ENCODE data around the gene SH2D3C.
A peak's percentile ranks its signal among the peaks of the same experiment; 100 is the strongest.
"Not testable (repeated sequence)": the region's sequence is repeated elsewhere in the genome, so short reads cannot be mapped to it uniquely, and the experiment has no call there.

The SH2D3C gene

GRCh38 chr9:127763918-127764384 is 14.5 kb downstream of the SH2D3C start:
- no peak for DNase-seq (ENCODE audit: low read depth)

- DNase-seq (ENCODE audit: low read depth), result no peak
These were observed 16.3 kb downstream of the SH2D3C start for GRCh38 chr9:127762111-127762676.

GRCh38 chr9:127761491-127761956 is 16.9 kb downstream of the SH2D3C start:
- no peak for DNase-seq (ENCODE audit: low read depth)

- DNase-seq (ENCODE audit: low read depth), result no peak
These were observed 17.4 kb downstream of the SH2D3C start for GRCh38 chr9:127761061-127761460.

GRCh38 chr9:127758843-127759242 is 19.6 kb downstream of the SH2D3C start:
- no peak for DNase-seq (ENCODE audit: low read depth)

GRCh38 chr9:127756776-127757175 is 21.7 kb downstream of the SH2D3C start:
- not testable (repeated sequence) for DNase-seq (ENCODE audit: low read depth)

- DNase-seq (ENCODE audit: low read depth), result no peak
These were observed 22.2 kb downstream of the SH2D3C start for GRCh38 chr9:127756233-127756632.

GRCh38 chr9:127755061-127756060 is 23.1 kb downstream of the SH2D3C start:
- DNase-seq (ENCODE audit: low read depth), result no peak

GRCh38 chr9:127754099-127755060 is 24.1 kb downstream of the SH2D3C start:
- DNase-seq (ENCODE audit: low read depth), result no peak

GRCh38 chr9:127753622-127754021 is 24.8 kb downstream of the SH2D3C start:
- DNase-seq (ENCODE audit: low read depth), result no peak

GRCh38 chr9:127753148-127753547 is 25.3 kb downstream of the SH2D3C start:
- no peak for DNase-seq (ENCODE audit: low read depth)

GRCh38 chr9:127751269-127752054 is 27.0 kb downstream of the SH2D3C start:
- DNase-seq (ENCODE audit: low read depth), result no peak

GRCh38 chr9:127749090-127749787 is 29.2 kb downstream of the SH2D3C start:
- no peak for DNase-seq (ENCODE audit: low read depth)

- no peak for DNase-seq (ENCODE audit: low read depth)
These were observed 31.4 kb downstream of the SH2D3C start for GRCh38 chr9:127746959-127747569.

- DNase-seq (ENCODE audit: low read depth), result no peak
These were observed 33.9 kb downstream of the SH2D3C start for GRCh38 chr9:127744398-127745110.

- peak; percentile 71 for DNase-seq (ENCODE audit: low read depth)
These were observed 35.9 kb downstream of the SH2D3C start for GRCh38 chr9:127742435-127743088.

- peak; percentile 74 for DNase-seq (ENCODE audit: low read depth)
These were observed 36.5 kb downstream of the SH2D3C start for GRCh38 chr9:127741831-127742434.

- DNase-seq (ENCODE audit: low read depth), result peak; percentile 13
These were observed 38.7 kb downstream of the SH2D3C start for GRCh38 chr9:127739614-127740330.

Data from fibroblast of gingiva (primary cell).